ENCODE results near the gene SCYGR5.

DNA sequence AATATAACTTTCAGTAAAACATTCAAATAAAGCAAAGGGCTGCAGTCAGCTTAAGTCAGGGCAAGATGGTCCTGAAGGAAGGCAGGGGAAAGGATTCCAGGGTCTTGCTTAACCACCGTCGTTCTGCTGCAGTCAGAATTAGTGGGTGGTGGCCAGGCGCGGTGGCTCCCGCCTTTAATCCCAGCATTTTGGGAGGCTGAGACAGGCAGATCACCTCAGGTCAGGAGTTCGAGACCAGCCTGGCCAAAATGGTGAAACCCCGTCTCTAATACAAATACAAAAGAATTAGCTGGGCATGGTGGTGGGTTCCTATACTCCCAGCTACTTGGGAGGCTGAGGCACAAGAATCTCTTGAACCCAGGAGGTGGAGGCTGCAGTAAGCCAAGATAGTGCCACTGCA lies 44.4 kb downstream of the SCYGR5 start:
- TF ChIP-seq CTCF (optimal IDR thresholded peaks at IDR 0.05 in 1 of 3, IDR thresholded peaks at IDR 0.05 in 1 of 3, conservative IDR thresholded peaks at IDR 0.05 in 1 of 3; ENCODE audit: extremely low read depth in 1 of 3, insufficient read depth in 2 of 3, low read length in 3 of 3) (no peak), EZH2 (IDR thresholded peaks at IDR 0.05; ENCODE audit: low read length) (no peak)
